Osteocyte (in vitro differentiated cells): Measurements from ENCODE around the gene RPS18. TPM values are rescaled to one million over a fixed set of nuclear protein-coding genes. Genes with fewer than 3 reads are reported as not detected.
"Not testable (repeated sequence)": the region's sequence is repeated elsewhere in the genome, so short reads cannot be mapped to it uniquely, and the experiment has no call there.

Source experiments
- DNase-seq: peaks from one replicate; pipeline ENCODE4 v3.0.0; 2021; ENCODE audit warnings: mixed read lengths; ENCODE audit not compliant: unreplicated experiment; ENCODE audit errors: extremely low spot score
- H3K27ac Mint-ChIP-seq: one replicate; pipeline ENCODE4 v1.8.0; 2021; ENCODE audit warnings: mild to moderate bottlenecking, mixed read lengths; ENCODE audit not compliant: unreplicated experiment
- H3K27me3 Mint-ChIP-seq: one replicate; pipeline ENCODE4 v1.8.0; 2021; ENCODE audit warnings: mixed read lengths; ENCODE audit not compliant: unreplicated experiment
- H3K36me3 Mint-ChIP-seq: one replicate; pipeline ENCODE4 v1.8.0; 2021; ENCODE audit warnings: mixed read lengths; ENCODE audit not compliant: unreplicated experiment
- H3K4me1 Mint-ChIP-seq: one replicate; pipeline ENCODE4 v1.8.0; 2021; ENCODE audit warnings: mixed read lengths; ENCODE audit not compliant: unreplicated experiment
- H3K4me3 Mint-ChIP-seq: one replicate; pipeline ENCODE4 v1.8.0; 2021; ENCODE audit warnings: mild to moderate bottlenecking, moderate library complexity, mixed read lengths; ENCODE audit not compliant: unreplicated experiment
- H3K9me3 Mint-ChIP-seq: one replicate; pipeline ENCODE4 v1.8.0; 2021; ENCODE audit warnings: mixed read lengths; ENCODE audit not compliant: unreplicated experiment
- CTCF ChIP-seq: fragments of 200-600 bp; sonication (generic); IDR thresholded peaks from 2 replicates; pipeline ENCODE4 v1.5.0; 2021; ENCODE audit warnings: antibody characterized with exemption, mild to moderate bottlenecking, moderate library complexity
- long read RNA-seq: library from polyadenylated mRNA; unstranded; transcript quantifications from one replicate; pipeline ENCODE4 v2.0.0, GENCODE V29; 2021
- total RNA-seq: library from RNA; stranded (reverse); gene quantifications from 2 replicates; pipeline ENCODE4 v1.2.1, GENCODE V29; 2021

RPS18 gene
- 2,180 and 2,216 TPM in 2 replicates for total RNA-seq
- long read RNA-seq, transcript RPS18-230 (6 exons, 613 nt), result major isoform, 625 of 647 reads
- long read RNA-seq, transcript RPS18-236 (5 exons, 996 nt), result minor isoform, 8 of 647 reads
- long read RNA-seq, partial matches to known transcripts, result 2 of 647 reads
- long read RNA-seq, other reads (novel, unspliced or antisense), result 8 of 647 reads

- no peak for TF ChIP-seq CTCF
- Mint-ChIP-seq H3K4me3 (peak within 1 kb of the TSS; percentile 100), H3K36me3 (peaks cover 32% of the 10 kb centered on the region), H3K27ac (peak within 1 kb of the TSS; percentile 100), H3K4me1 (peaks cover 65% of the 10 kb centered on the region), H3K9me3 (no peaks in the 10 kb centered on the region), H3K27me3 (no peaks in the 10 kb centered on the region)
- peak; percentile 96 for DNase-seq
Observed at GRCh38 chr6:33271468-33272274, at the start of gene RPS18, which contains the start of gene VPS52. TSS of gene RPS18 (plus strand) at chr6:33272075. CDS start at chr6:33272120, 45 bp downstream. TSS of gene VPS52 (minus strand) at chr6:33271876. CDS start at chr6:33271675, 201 bp downstream.

GRCh38 chr6:33226503-33227120 lies 45.3 kb upstream of the RPS18 start:
- H3K36me3 Mint-ChIP-seq, H3K4me3 Mint-ChIP-seq, DNase-seq, H3K4me1 Mint-ChIP-seq, H3K9me3 Mint-ChIP-seq, H3K27ac Mint-ChIP-seq: not testable (repeated sequence)
- peaks cover 52% of the 10 kb centered on the region for H3K27me3 Mint-ChIP-seq

- Mint-ChIP-seq H3K36me3 (no peaks in the 10 kb centered on the region), H3K4me3 (no peak overlapping the region), H3K9me3 (no peaks in the 10 kb centered on the region), H3K27me3 (peaks cover 65% of the 10 kb centered on the region), H3K4me1 (peaks cover 9% of the 10 kb centered on the region), H3K27ac (no peak overlapping the region)
- no peak for DNase-seq
- no peak for TF ChIP-seq CTCF
Observed at GRCh38 chr6:33235221-33235634, 36.6 kb upstream of the RPS18 start.

GRCh38 chr6:33236328-33236727 lies 35.5 kb upstream of the RPS18 start:
- peaks cover 60% of the 10 kb centered on the region for H3K27me3 Mint-ChIP-seq
- H3K9me3 Mint-ChIP-seq, result no peaks in the 10 kb centered on the region
- no peak for DNase-seq
- peaks cover 9% of the 10 kb centered on the region for H3K4me1 Mint-ChIP-seq
- TF ChIP-seq CTCF, result no peak
- no peaks in the 10 kb centered on the region for H3K36me3 Mint-ChIP-seq
- no peak overlapping the region for H3K27ac Mint-ChIP-seq
- H3K4me3 Mint-ChIP-seq, result no peak overlapping the region

GRCh38 chr6:33236852-33237251 lies 35.0 kb upstream of the RPS18 start:
- TF ChIP-seq CTCF, result no peak
- no peak overlapping the region for H3K4me3 Mint-ChIP-seq
- no peak overlapping the region for H3K27ac Mint-ChIP-seq
- H3K4me1 Mint-ChIP-seq, result peaks cover 9% of the 10 kb centered on the region
- H3K36me3 Mint-ChIP-seq, result no peaks in the 10 kb centered on the region
- DNase-seq, result no peak
- no peaks in the 10 kb centered on the region for H3K9me3 Mint-ChIP-seq
- H3K27me3 Mint-ChIP-seq, result peaks cover 58% of the 10 kb centered on the region
